Right ventricle myocardium superior (tissue), 1 donor: Measurements from ENCODE around the gene IGFBP6. TPM values are rescaled to one million over a fixed set of nuclear protein-coding genes. Genes with fewer than 3 reads are reported as not detected.

Source experiments
- ATAC-seq: fragments of 200-7000 bp; cut with Tn5 transposase; one replicate; pipeline ENCODE4 v1.9.1; 2020; ENCODE audit warnings: mild to moderate bottlenecking; ENCODE audit not compliant: poor library complexity
- DNase-seq: peaks from one replicate; pipeline ENCODE4 v3.0.0-alpha.2; 2020
- intact Hi-C: fragments of 100-400 bp; cut with DNase I; formaldehyde crosslinking; loops from one replicate; pipeline ENCODE4 v1.11.2; 2022
- long read RNA-seq: library from polyadenylated mRNA; unstranded; transcript quantifications from one replicate; pipeline ENCODE4 v2.0.0, GENCODE V29; 2021
- total RNA-seq: library from RNA; stranded (reverse); fragmentation: NEBNext Ultra II Directional; extraction: Animal tissue kit (Norgen Biotek cat#: 25700); gene quantifications from one replicate; pipeline ENCODE4 v1.2.1, GENCODE V29; 2021
- donor health status: DM: no; HTN: yes; CAD: no; lungs with severe emphysema.

The IGFBP6 gene
- 50.2 TPM for total RNA-seq
- long read RNA-seq, transcript IGFBP6-201 (4 exons, 1,169 nt) = major isoform, 42 of 43 reads
- long read RNA-seq, partial matches to known transcripts = 1 of 43 reads
- long read RNA-seq, other reads (novel, unspliced or antisense) = 0 of 43 reads

- intact Hi-C loops = loop anchor here (2.0 kb wide), 1 partner anchor 31 kb away; no protein-coding TSS in a partner anchor
- ATAC-seq (peak; percentile 81), DNase-seq (peak; percentile 85)
Measured at GRCh38 chr12:53097564-53098353, at the start of gene IGFBP6. TSS of gene IGFBP6 (plus strand) at chr12:53097667. CDS start at chr12:53097718, 51 bp downstream.

- intact Hi-C loops = no loop called here
- ATAC-seq (peak; percentile 21), DNase-seq (peak; percentile 87)
Measured at GRCh38 chr12:53048033-53048779, 49.3 kb upstream of the IGFBP6 start.

GRCh38 chr12:53048780-53049401, 48.6 kb upstream of the IGFBP6 start:
- DNase-seq = peak; percentile 88
- ATAC-seq = peak; percentile 14
- intact Hi-C loops = no loop called here

GRCh38 chr12:53049571-53050318, 47.7 kb upstream of the IGFBP6 start, which contains the start of gene TNS2:
TSS of gene TNS2 (plus strand) at chr12:53050065. CDS start at chr12:53050186, 121 bp downstream.
- peak; percentile 92 for DNase-seq
- intact Hi-C loops = no loop called here

GRCh38 chr12:53050426-53051057, 46.9 kb upstream of the IGFBP6 start:
- ATAC-seq (no peak), DNase-seq (no peak)
- intact Hi-C loops = no loop called here

More at GRCh38 chr12:53049571-53050318, 47.7 kb upstream of the IGFBP6 start, which contains the start of gene TNS2:
- ATAC-seq = peak; percentile 27

GRCh38 chr12:53051058-53051880, 46.2 kb upstream of the IGFBP6 start:
- DNase-seq (peak; percentile 87), ATAC-seq (peak; percentile 3)
- intact Hi-C loops = no loop called here

- intact Hi-C loops = no loop called here
- no peak for ATAC-seq
- no peak for DNase-seq
Measured at GRCh38 chr12:53051881-53052412, 45.5 kb upstream of the IGFBP6 start.

- ATAC-seq = peak; percentile 28
- intact Hi-C loops = no loop called here
Measured at GRCh38 chr12:53052419-53053217, 44.8 kb upstream of the IGFBP6 start.

GRCh38 chr12:53053218-53054111, 44.0 kb upstream of the IGFBP6 start:
- intact Hi-C loops = no loop called here
- ATAC-seq (peak; percentile 5), DNase-seq (no peak)

More at GRCh38 chr12:53052419-53053217, 44.8 kb upstream of the IGFBP6 start:
- peak; percentile 96 for DNase-seq

- intact Hi-C loops = no loop called here
- DNase-seq = peak; percentile 95
- ATAC-seq = peak; percentile 65
Measured at GRCh38 chr12:53054112-53054878, 43.2 kb upstream of the IGFBP6 start.

GRCh38 chr12:53055471-53056266, 41.8 kb upstream of the IGFBP6 start:
- ATAC-seq = no peak
- no peak for DNase-seq
- intact Hi-C loops = no loop called here

GRCh38 chr12:53056296-53056695, 41.2 kb upstream of the IGFBP6 start:
- DNase-seq (no peak), ATAC-seq (no peak)
- intact Hi-C loops = no loop called here

- DNase-seq (no peak), ATAC-seq (no peak)
Measured at GRCh38 chr12:53056901-53057300, 40.6 kb upstream of the IGFBP6 start.

More at GRCh38 chr12:53056901-53057300, 40.6 kb upstream of the IGFBP6 start:
- intact Hi-C loops = no loop called here
